Cardiac fibroblast (primary cell): ENCODE measurements around the gene SURF1.

Experiments
- DNase-seq, 2 donors: peaks; one replicate each; pipeline versions ENCODE4 v3.0.0 to v3.0.0-alpha.2; 2010; ENCODE audit warnings: low read depth in 2 of 2
- H3K4me3 ChIP-seq, 2 donors: replicated peaks in 1 of 2; 1 replicate in 1 of 2; 2 replicates in 1 of 2; pipeline ENCODE4 v1.5.1; 2011; ENCODE audit warnings: low read depth in 2 of 2, low read length in 2 of 2, mild to moderate bottlenecking in 2 of 2, moderate library complexity in 1 of 2
- TF ChIP-seq, protein P1 (sequence below): IDR thresholded peaks from one replicate; pipeline ENCODE4 v1.5.1; 2011; ENCODE audit warnings: low read depth, mild to moderate bottlenecking, low read length, inconsistent platforms

Gene SURF1

DNA sequence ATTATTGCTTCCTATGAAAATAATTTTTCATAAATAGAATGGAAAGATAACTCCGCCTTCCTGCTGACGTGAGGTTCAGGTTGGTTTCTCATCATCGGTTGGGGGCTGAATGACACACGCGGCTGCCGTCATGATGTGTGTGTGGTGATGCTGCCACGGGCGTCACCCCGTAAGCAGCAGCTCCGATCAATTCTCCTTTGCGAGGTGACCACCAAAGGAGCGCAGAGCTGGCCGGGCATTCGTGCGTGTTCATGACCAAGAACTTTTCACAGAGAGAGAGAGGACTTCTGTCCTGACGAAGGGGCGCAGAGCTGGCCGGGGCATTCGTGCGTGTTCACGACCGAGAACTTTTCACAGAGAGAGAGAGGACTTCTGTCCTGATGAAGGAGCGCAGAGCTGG, 50.6 kb downstream of the SURF1 start:
- TF ChIP-seq, protein P1, sequence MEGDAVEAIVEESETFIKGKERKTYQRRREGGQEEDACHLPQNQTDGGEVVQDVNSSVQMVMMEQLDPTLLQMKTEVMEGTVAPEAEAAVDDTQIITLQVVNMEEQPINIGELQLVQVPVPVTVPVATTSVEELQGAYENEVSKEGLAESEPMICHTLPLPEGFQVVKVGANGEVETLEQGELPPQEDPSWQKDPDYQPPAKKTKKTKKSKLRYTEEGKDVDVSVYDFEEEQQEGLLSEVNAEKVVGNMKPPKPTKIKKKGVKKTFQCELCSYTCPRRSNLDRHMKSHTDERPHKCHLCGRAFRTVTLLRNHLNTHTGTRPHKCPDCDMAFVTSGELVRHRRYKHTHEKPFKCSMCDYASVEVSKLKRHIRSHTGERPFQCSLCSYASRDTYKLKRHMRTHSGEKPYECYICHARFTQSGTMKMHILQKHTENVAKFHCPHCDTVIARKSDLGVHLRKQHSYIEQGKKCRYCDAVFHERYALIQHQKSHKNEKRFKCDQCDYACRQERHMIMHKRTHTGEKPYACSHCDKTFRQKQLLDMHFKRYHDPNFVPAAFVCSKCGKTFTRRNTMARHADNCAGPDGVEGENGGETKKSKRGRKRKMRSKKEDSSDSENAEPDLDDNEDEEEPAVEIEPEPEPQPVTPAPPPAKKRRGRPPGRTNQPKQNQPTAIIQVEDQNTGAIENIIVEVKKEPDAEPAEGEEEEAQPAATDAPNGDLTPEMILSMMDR, result no peak
- no peak for DNase-seq

DNA sequence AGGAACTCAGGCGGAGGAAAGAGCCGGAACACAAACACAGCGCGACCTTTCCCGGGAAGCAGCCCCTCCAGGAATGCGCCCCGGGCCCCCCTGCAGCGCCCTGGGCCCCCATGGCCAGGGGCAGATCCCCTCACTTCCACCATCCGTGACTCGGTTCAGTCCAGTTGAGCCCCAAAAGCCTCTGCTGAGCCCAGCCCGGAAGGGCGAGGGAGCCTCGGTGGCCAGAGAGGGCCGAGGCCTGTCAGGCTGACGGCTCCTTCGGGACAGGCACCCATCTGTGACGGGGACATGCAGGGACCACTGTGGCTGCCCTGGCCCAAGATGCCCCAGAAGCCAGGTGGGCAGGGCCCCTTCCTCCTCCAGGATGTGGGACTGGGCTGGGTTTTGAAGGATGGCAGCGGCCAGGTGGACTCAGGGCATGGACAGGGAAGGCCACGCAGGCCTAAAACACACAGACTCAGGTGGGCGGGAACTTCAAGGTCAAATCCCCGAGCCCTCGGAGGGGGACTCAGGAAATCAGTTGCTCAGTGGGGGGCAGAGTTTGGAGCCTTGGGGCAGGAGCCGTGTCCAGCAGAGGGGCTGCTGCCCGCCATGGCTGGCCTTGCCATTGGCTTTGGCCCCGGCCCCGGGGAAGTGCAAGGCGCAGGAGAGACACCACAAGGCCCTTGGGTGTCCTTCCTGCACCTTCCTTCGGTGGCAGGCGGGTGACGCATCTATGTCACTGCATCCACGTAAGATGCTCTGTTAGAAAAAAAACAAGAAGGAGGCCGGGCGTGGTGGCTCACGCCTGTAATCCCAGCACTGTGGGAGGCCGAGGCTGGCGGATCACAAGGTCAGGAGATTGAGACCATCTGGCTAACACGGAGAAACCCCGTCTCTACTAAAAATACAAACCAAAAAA, 51.6 kb downstream of the SURF1 start:
- DNase-seq, result no peak
- TF ChIP-seq, protein P1, result no peak
- H3K4me3 ChIP-seq, result no peak overlapping the region

More for the DNA sequence above, 50.6 kb downstream of the SURF1 start:
- H3K4me3 ChIP-seq, result no peak overlapping the region

DNA sequence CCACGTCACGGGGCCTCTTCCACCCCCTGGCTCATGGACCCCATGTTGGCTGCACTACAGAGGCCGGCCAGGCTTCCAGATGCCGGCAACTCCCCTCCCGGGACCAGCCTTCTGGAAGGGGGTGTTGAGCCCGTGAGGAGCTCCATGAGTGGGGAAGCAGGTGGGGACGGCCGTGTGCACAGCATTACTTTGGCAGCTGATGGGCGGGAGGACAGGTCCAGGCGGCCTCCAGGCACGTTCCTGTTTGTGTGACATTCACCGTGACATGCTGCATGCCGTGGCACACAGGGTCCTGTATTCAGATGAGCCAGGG, 52.2 kb downstream of the SURF1 start:
- TF ChIP-seq, protein P1, result no peak
- no peak overlapping the region for H3K4me3 ChIP-seq
- DNase-seq, result no peak

DNA sequence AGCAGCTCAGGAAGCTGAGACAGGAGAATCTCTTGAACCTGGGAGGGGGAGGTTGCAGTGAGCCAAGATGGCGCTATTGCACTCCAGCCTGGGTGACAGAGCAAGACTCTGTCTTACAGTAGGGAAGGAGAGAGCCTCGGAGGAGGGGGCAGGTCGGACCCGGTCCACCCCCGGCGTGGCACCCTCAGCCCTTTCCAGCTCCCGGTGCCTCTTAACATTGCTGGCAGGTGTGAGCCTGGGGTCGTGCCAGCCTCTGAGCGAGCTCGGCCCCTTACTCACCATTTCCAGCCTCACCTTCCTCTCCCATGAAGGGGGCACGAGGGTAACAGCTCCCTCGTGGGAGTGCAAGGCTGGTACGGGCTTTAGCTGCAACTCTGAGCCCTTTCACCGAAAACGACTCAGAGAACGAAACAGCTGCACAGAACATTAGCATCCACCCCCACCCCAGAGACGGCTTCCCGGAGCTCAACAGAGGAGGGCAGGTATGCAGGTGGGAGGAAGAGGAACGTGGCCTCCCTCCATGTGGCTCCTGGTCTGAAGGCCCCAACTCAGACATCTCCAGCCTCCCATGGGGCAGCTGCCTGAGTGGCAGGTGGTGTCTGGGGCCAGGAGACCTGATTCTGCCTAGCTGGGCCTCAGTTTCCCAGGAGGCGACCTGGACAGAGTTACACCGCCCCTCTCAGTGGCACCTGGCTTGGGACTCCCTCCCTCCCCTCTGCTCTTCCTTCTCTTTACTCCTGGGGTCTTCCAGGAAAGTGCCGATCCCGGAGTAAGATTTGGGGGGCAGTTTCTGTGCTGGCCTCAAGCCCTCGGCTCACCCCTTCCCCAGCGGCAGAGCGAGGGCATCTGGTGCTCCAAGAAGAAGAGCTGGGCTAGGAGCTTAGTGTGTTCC, 52.8 kb downstream of the SURF1 start:
- no peak for DNase-seq
- TF ChIP-seq, protein P1, result no peak
- no peak overlapping the region for H3K4me3 ChIP-seq
